Endodermal cell (in vitro differentiated cells): Measurements from ENCODE around the gene GPR183. TPM values are rescaled to one million over a fixed set of nuclear protein-coding genes. Genes with fewer than 3 reads are reported as not detected.

ENCODE experiments used
- DNase-seq: peaks from one replicate; pipeline ENCODE4 v3.0.0-alpha.2; 2017
- H3K27ac ChIP-seq: 2 replicates; pipeline ENCODE4 v1.5.1; 2013; ENCODE audit warnings: mild to moderate bottlenecking, low read depth, low read length, moderate library complexity
- H3K27me3 ChIP-seq: 2 replicates; pipeline ENCODE4 v1.6.1; 2013; ENCODE audit warnings: mild to moderate bottlenecking, low read length, moderate library complexity; ENCODE audit not compliant: insufficient read depth, control insufficient read depth, poor library complexity, severe bottlenecking
- H3K36me3 ChIP-seq: 2 replicates; pipeline ENCODE4 v1.7.0; 2013; ENCODE audit warnings: mild to moderate bottlenecking, low read length, moderate library complexity; ENCODE audit not compliant: control insufficient read depth, insufficient read depth
- H3K4me1 ChIP-seq: one replicate; pipeline ENCODE4 v1.7.0; 2013; ENCODE audit warnings: low read length; ENCODE audit not compliant: control insufficient read depth, insufficient read depth
- H3K4me3 ChIP-seq: 2 replicates; pipeline ENCODE4 v1.5.1; 2013; ENCODE audit warnings: mild to moderate bottlenecking, low read length, moderate library complexity
- H3K9ac ChIP-seq: 2 replicates; pipeline ENCODE4 v1.6.1; 2013; ENCODE audit warnings: mild to moderate bottlenecking, low read length, moderate library complexity; ENCODE audit not compliant: poor library complexity, severe bottlenecking; ENCODE audit errors: extremely low read depth
- H3K9me3 ChIP-seq: 2 replicates; pipeline ENCODE4 v1.6.1; 2013; ENCODE audit warnings: mild to moderate bottlenecking, low read length, moderate library complexity; ENCODE audit not compliant: control insufficient read depth
- H3K27ac Mint-ChIP-seq: 2 replicates; pipeline ENCODE4 v1.8.0; 2020; ENCODE audit warnings: mixed read lengths
- H3K27me3 Mint-ChIP-seq: 2 replicates; pipeline ENCODE4 v1.8.0; 2021; ENCODE audit warnings: mild to moderate bottlenecking, mixed read lengths; ENCODE audit not compliant: insufficient read depth
- H3K36me3 Mint-ChIP-seq: 2 replicates; pipeline ENCODE4 v1.8.0; 2020; ENCODE audit warnings: low read depth, mixed read lengths
- H3K4me1 Mint-ChIP-seq: 2 replicates; pipeline ENCODE4 v1.8.0; 2020; ENCODE audit warnings: mixed read lengths
- H3K4me3 Mint-ChIP-seq: 2 replicates; pipeline ENCODE4 v1.8.0; 2020; ENCODE audit warnings: mild to moderate bottlenecking, moderate library complexity, mixed read lengths
- H3K9me3 Mint-ChIP-seq: 2 replicates; pipeline ENCODE4 v1.8.0; 2020; ENCODE audit warnings: mild to moderate bottlenecking, mixed read lengths
- WGBS, 2 experiments: methylation state at CpG; one replicate each; pipeline versions ENCODE4 v1.1.5 to v1.1.7; 2013; ENCODE audit warnings: missing lambda C conversion rate in 2 of 2, mixed read lengths in 1 of 2; ENCODE audit not compliant: insufficient coverage in 1 of 2, insufficient read length in 1 of 2; 5-methylcytosine and 5-hydroxymethylcytosine counted together
- total RNA-seq, 2 donors: library from RNA; stranded (reverse); fragmentation: NEBNext Ultra II Directional in 1 of 2; extraction: Animal tissue kit (Norgen Biotek cat#: 25700) in 1 of 2; gene quantifications; 2 replicates in 1 of 2; 3 replicates in 1 of 2; pipeline ENCODE4 v1.2.1, GENCODE V29; 2021
- TF ChIP-seq, protein P1 (sequence below): fragments of 200-600 bp; sonication (generic); conservative IDR thresholded peaks from 2 replicates; pipeline ENCODE4 v1.5.0; 2021; ENCODE audit warnings: antibody characterized with exemption, mild to moderate bottlenecking

The GPR183 gene
- total RNA-seq, 2 donors from 2014 or later, result 0.62 TPM; not detected in 1

- no peaks in the 10 kb centered on the region for H3K9me3 ChIP-seq
- peaks cover 5% of the 10 kb centered on the region for H3K4me1 Mint-ChIP-seq
- no peak overlapping the region for H3K9ac ChIP-seq
- no peaks in the 10 kb centered on the region for H3K4me1 ChIP-seq
- 97 to 100% methylated on average over 3 to 7 of the region's 7 CpGs for WGBS, 2 experiments
- no peak overlapping the region for H3K4me3 Mint-ChIP-seq
- no peak overlapping the region for H3K4me3 ChIP-seq
- no peak overlapping the region for H3K27ac Mint-ChIP-seq
- no peaks in the 10 kb centered on the region for H3K27me3 Mint-ChIP-seq
- TF ChIP-seq, protein P1, sequence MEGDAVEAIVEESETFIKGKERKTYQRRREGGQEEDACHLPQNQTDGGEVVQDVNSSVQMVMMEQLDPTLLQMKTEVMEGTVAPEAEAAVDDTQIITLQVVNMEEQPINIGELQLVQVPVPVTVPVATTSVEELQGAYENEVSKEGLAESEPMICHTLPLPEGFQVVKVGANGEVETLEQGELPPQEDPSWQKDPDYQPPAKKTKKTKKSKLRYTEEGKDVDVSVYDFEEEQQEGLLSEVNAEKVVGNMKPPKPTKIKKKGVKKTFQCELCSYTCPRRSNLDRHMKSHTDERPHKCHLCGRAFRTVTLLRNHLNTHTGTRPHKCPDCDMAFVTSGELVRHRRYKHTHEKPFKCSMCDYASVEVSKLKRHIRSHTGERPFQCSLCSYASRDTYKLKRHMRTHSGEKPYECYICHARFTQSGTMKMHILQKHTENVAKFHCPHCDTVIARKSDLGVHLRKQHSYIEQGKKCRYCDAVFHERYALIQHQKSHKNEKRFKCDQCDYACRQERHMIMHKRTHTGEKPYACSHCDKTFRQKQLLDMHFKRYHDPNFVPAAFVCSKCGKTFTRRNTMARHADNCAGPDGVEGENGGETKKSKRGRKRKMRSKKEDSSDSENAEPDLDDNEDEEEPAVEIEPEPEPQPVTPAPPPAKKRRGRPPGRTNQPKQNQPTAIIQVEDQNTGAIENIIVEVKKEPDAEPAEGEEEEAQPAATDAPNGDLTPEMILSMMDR, result no peak
- peaks cover 15% of the 10 kb centered on the region for H3K36me3 Mint-ChIP-seq
- no peaks in the 10 kb centered on the region for H3K27me3 ChIP-seq
- H3K27ac ChIP-seq, result no peak overlapping the region
- no peak for DNase-seq
- H3K36me3 ChIP-seq, result peaks cover 15% of the 10 kb centered on the region
- H3K9me3 Mint-ChIP-seq, result no peaks in the 10 kb centered on the region
These were observed 17.4 kb downstream of the GPR183 start for GRCh38 chr13:99289674-99290337.

DNA sequence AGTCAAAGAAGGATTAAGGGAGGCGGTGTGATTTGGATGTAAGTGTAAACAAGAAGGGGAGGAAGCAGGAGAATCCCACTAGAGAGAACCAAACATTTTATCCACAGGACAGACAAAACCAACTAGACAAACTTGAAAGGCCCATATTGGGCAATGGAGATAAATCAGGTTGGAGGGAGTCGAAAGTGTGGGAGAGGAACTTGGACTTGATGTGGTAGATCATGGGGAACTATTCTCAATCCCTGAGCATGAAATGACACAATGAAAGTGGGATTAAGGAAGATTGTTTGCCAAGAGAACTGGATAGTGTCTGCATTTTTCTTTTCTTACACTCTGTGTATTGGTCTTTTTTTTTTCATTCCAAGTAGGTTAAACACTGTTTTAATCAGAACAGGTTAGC is 17.9 kb downstream of the GPR183 start:
- Histone ChIP-seq H3K9ac (no peak overlapping the region), H3K4me3 (no peak overlapping the region), H3K9me3 (no peaks in the 10 kb centered on the region), H3K27me3 (no peaks in the 10 kb centered on the region), H3K36me3 (peaks cover 14% of the 10 kb centered on the region), H3K27ac (no peak overlapping the region), H3K4me1 (no peaks in the 10 kb centered on the region)
- Mint-ChIP-seq H3K4me1 (peaks cover 5% of the 10 kb centered on the region), H3K27me3 (no peaks in the 10 kb centered on the region), H3K4me3 (no peak overlapping the region), H3K36me3 (peaks cover 15% of the 10 kb centered on the region), H3K27ac (peak overlapping the region; percentile 7), H3K9me3 (no peaks in the 10 kb centered on the region)
- no peak for DNase-seq
- TF ChIP-seq, protein P1, result no peak
- WGBS, 2 experiments, result 93 to 100% methylated on average over 1 to 2 of the region's 2 CpGs

- 95 to 100% methylated on average over 1 to 2 of the region's 2 CpGs for WGBS, 2 experiments
- TF ChIP-seq, protein P1, result no peak
- Mint-ChIP-seq H3K4me1 (peaks cover 5% of the 10 kb centered on the region), H3K36me3 (peaks cover 15% of the 10 kb centered on the region), H3K27ac (no peak overlapping the region), H3K4me3 (no peak overlapping the region), H3K9me3 (no peaks in the 10 kb centered on the region), H3K27me3 (no peaks in the 10 kb centered on the region)
- H3K4me3 ChIP-seq, result no peak overlapping the region
- no peak overlapping the region for H3K9ac ChIP-seq
- no peaks in the 10 kb centered on the region for H3K9me3 ChIP-seq
- H3K27me3 ChIP-seq, result no peaks in the 10 kb centered on the region
- H3K36me3 ChIP-seq, result peaks cover 10% of the 10 kb centered on the region
- H3K27ac ChIP-seq, result no peak overlapping the region
- no peak for DNase-seq
- no peaks in the 10 kb centered on the region for H3K4me1 ChIP-seq
These were observed 19.1 kb downstream of the GPR183 start for GRCh38 chr13:99288089-99288488.
